ENCODE results near the gene VTI1A.

GRCh38 chr10:112644265-112644645 is 197.2 kb downstream of the VTI1A start:
- TF ChIP-seq REST (IDR thresholded peaks at IDR 0.05) (no peak), CTCF (IDR thresholded peaks at IDR 0.05) (no peak), EP300 (IDR thresholded peaks at IDR 0.05) (no peak), RFX5 (IDR thresholded peaks at IDR 0.05) (no peak), POLR2A (IDR thresholded peaks at IDR 0.05; ENCODE audit: low read length) (no peak), MYC (IDR thresholded peaks at IDR 0.05; ENCODE audit: borderline replicate concordance, low read length) (no peak)
- TF ChIP-seq, protein P1, sequence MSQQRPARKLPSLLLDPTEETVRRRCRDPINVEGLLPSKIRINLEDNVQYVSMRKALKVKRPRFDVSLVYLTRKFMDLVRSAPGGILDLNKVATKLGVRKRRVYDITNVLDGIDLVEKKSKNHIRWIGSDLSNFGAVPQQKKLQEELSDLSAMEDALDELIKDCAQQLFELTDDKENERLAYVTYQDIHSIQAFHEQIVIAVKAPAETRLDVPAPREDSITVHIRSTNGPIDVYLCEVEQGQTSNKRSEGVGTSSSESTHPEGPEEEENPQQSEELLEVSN (IDR thresholded peaks at IDR 0.05; ENCODE audit: borderline replicate concordance, low read depth) = no peak
- TF ChIP-seq, protein P2, sequence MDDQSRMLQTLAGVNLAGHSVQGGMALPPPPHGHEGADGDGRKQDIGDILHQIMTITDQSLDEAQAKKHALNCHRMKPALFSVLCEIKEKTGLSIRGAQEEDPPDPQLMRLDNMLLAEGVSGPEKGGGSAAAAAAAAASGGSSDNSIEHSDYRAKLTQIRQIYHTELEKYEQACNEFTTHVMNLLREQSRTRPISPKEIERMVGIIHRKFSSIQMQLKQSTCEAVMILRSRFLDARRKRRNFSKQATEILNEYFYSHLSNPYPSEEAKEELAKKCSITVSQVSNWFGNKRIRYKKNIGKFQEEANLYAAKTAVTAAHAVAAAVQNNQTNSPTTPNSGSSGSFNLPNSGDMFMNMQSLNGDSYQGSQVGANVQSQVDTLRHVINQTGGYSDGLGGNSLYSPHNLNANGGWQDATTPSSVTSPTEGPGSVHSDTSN (IDR thresholded peaks at IDR 0.05) = no peak

Data from A549 (cell line).